Cardiac septum (tissue), 1 donor: ENCODE results near the gene CDADC1. TPM values are rescaled to one million over a fixed set of nuclear protein-coding genes. Genes with fewer than 3 reads are reported as not detected.
A peak's percentile ranks its signal among the peaks of the same experiment; 100 is the strongest.

ENCODE experiments used
- DNase-seq: peaks from one replicate; pipeline ENCODE4 v3.0.0-alpha.2; 2020; ENCODE audit warnings: low spot score
- intact Hi-C: fragments of 100-400 bp; cut with DNase I; formaldehyde crosslinking; loops from one replicate; pipeline ENCODE4 v1.14.0; 2022
- long read RNA-seq: library from polyadenylated mRNA; unstranded; transcript quantifications from one replicate; pipeline ENCODE4 v2.0.0, GENCODE V29; 2021
- total RNA-seq: library from RNA; stranded (reverse); fragmentation: NEBNext Ultra II Directional; extraction: Animal tissue kit (Norgen Biotek cat#: 25700); gene quantifications from one replicate; pipeline ENCODE4 v1.2.1, GENCODE V29; 2021
- donor health status: DM: no; HTN: no; CAD: no.

The CDADC1 gene
- 7.1 TPM for total RNA-seq
- long read RNA-seq, partial matches to known transcripts = 2 of 5 reads
- long read RNA-seq, other reads (novel, unspliced or antisense) = 0 of 5 reads

DNA sequence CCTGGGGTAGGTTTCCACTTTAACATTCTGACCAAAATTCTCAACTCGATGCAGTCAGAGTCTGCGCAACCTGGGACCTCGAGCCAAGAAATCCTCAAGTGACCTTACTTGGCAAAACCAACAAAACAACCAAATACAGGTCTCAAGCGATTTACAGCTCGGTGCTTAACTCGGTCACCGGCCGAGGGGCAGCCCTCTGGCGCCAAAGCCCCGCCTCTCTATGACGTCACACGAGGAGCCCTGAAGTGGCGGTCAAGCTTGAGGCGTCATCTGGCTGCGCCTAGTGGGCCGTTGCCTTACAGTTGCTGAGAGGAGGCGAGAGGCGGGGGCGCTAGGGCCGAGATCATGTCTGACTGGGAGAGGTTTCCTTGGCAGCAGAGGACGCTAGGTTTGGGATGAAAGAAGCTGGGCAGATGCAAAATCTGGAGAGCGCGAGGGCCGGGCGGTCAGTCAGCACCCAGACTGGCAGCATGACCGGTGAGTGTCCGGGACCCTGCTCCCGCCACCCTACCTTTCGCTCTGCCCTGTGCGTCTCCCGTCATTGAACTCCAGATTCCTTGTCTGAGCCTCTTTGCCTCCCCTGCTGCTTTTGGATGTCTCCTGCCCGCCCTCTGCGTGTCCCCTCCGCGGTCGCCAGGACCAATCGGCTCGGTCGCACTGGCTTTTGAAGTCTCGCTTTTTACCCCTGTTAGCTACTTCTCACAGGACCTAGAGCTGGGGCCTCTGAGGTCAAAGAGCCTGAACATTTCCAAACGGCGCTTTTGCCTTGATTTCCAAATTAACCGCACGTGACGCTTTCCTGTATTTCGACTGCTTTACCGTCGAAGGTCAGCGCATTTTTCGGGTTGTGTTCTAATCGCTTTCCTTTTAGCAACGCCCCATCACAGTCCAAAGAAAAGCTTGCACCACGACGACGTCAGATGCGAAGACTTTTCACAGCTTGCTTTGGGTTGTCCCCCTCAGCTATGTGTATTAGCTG is at the start of gene CDADC1:
CDADC1 (plus strand) TSS at position 283 of the 979 bp plus-strand sequence; CDS start at position 396, 113 bp downstream.
- DNase-seq = peak; percentile 99
- intact Hi-C loops = loop anchor here (10.0 kb wide), 2 partner anchors 153 to 273 kb away; partner anchors contain the start of gene FNDC3A

DNA sequence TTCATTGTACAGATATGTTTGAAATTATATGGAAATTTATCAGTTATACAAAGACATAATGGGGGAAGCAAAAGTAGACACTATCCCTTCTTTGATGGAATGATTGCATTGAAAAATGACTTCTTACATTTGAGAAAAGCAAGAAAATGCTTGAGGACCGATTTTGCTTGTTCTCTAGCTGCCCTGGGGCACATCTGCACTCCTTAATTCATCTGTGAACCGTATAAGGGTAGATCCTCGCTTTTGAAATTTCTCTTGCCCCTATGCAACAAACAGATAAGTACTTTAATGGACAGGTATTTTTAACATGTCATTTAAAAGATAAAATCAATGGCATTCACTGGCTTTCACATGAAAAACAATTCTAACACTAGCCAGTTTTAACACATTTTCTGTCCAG is 41.1 kb upstream of the CDADC1 start:
- intact Hi-C loops = no loop called here
- DNase-seq = no peak

DNA sequence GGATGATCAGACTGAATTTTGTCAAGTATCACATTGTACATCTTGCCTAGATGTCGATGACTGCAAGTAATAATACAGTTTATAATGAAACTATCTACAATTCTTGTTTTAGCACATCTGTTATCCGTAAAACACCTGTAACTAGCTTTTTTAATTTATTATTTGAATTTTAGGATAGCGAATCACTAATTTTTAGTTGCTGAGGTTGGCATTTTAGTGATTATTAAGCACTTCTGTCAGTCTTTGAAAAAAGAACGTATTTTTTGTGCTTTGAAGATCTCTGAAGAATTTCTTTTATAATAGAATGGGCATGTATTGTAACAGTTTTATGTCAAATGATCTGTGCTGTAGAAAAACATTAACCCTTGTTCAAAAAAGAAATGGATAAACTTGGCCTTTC is 39.1 kb upstream of the CDADC1 start:
- no peak for DNase-seq
- intact Hi-C loops = no loop called here

DNA sequence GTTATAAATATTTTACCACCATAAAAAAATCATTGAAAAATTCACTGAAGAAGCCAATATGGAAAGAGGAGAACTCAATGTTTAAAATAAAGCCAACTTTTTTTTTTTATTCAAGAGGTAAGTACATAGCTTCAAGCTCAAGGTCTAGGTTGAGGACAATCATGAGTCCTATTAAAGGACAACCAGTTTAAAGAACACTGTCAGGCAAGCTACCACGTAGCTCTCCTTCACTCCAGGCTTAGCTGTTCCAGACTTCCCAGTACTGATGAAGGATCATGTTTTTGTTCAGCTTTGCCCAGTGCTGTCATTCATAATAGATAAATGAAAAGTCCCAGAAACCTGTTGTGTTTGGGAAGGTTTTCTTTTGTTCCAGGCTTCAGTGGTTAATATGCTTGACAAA is 37.6 kb upstream of the CDADC1 start:
- intact Hi-C loops = no loop called here
- DNase-seq = no peak

DNA sequence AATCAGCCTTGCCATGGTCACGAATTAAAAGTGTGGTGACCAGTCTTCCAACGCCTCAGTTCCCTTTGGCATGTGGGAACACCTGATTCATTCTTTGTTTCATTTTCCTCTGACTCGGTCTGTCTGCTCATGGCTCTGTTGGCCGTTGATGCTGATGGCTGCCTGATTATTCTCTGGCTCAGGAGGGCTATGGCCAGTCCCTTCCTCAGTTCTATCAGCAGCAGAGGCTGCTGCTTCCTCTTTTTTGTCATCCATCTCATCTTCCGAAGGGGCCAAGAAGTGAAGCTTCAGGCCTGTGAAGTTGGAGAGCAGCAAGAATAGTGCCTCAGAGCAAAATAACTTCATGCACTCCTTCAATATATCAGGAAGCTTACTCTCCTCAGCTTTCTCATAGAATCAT is 37.1 kb upstream of the CDADC1 start:
- intact Hi-C loops = no loop called here
- no peak for DNase-seq

DNA sequence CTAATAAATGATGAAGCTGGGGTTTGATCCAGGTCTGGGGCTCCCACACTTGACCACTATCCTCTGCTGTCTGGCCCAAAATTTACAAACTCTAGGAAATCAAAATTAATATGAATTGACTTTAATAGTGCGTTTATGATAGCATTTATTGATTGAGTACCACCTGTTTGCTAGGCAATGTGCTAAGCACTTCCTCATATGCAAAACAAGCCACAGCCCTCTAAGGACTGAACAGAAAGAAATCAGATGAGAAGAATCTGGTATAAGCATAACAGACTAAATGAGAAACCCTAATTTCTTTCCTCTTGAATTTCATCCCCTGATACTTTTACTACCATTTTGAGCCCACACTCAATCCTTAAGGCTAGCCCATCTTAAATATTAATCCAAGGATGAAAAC is 34.2 kb upstream of the CDADC1 start:
- no peak for DNase-seq
- intact Hi-C loops = no loop called here

DNA sequence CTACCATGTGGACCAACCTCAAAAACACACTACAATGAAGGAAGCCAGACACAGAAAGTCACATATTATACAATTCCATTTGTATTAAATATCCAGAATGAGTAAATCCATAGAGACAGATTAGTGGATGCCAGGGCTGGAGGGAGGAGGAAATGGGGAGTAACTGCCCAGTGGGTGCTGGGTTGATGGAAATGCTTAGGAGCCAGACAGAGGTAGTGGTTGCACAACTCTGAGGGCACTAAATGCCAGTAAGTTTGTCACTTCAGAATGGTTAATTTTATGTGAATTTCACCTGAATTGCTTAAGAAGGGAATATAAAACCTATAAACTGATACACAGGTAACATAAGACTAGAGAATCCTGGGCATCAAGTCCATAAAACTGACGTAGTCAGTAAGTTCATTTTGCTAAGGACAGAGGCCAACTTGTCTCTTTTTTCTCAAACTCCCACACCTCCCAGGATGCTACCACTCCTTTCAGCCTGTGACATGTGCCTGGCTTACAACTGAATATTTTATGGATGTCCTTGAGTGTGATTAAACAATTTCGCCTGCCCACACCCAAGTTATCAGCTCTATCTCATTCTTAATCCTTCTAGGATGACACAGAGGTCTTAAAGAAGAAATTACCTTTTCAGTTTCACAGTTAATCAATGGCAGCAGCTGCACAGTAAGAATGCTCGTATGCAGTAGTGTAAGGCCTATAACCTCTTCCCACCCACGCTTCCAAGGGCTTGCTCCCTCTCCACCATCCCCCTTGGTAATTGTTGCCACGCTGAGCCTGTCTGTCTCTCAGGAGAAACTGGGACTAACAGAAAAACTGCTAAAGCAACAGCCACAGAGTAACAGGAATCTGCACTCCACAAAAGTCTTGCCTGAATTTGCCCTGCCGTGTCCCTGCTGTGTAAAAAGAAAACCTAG is 33.5 kb upstream of the CDADC1 start:
- intact Hi-C loops = no loop called here
- no peak for DNase-seq

DNA sequence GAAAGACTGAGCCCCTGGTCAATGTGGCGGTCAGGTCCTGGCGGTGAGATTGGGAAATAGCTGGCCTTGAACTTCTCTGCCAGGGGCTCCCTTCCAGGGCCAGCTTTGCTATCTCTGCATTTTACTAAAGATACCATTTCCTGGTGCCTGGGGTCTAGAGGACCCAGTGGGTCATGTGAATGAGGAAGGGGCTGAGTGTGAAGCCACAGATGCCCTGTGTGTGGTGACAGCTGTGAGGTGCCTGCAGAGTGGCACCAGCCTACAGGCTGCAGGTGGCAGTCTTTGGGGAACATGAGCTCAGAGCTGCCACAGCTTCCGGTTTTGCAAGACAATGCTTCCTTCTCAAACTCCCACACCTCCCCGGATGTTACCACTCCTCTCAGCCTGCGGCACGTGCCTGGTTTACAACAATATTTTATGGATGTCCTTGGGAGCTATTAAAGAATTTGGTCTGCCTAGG is 32.8 kb upstream of the CDADC1 start:
- intact Hi-C loops = no loop called here
- DNase-seq = peak; percentile 88

DNA sequence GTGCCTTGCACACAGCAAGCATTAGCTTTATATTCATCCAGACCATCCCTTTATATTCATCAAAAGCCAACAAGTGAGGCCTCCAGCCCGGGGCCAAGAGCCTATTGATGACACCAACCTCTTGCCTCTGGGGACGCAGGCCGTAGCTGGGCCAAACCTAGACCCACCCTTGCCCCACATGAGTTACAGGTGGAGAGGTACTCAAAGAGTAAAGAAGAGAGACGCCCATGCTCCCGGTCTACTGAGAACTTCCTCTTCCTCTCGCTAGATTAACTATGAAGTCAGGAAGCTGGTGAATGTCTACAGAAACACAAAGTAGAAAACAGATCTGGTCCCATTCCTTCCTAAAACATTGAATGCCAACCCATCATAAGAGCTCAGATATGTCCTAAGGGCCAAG is 31.4 kb upstream of the CDADC1 start:
- intact Hi-C loops = no loop called here

DNA sequence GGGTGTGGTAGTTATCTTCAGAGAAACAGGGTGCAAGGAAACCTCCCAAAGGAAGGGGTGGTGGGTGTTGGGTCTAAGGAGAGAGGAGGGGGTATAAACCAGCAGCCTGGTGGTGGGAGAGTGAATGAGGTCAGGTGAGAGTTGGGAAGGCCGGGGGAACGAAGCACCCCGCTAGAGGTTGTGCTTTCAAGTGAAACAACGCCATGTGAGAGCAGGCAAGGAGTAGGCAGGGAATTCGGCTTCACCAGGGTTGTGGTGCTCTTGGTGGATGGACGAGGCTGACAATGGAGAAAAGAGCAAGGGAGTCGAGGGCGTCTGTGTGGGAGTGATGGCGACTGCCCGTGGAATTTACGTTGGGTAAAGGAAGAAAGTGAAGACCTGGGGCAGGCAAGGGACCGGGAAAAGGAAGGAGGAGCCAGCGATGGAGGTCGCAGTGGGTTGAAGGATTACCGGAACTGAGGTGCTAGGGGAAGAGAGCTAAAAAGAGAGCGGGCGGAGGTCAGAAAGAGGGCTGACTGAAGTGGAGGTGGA is 29.7 kb upstream of the CDADC1 start:
- intact Hi-C loops = no loop called here
- no peak for DNase-seq

More for the DNA sequence above, 31.4 kb upstream of the CDADC1 start:
- DNase-seq = no peak

DNA sequence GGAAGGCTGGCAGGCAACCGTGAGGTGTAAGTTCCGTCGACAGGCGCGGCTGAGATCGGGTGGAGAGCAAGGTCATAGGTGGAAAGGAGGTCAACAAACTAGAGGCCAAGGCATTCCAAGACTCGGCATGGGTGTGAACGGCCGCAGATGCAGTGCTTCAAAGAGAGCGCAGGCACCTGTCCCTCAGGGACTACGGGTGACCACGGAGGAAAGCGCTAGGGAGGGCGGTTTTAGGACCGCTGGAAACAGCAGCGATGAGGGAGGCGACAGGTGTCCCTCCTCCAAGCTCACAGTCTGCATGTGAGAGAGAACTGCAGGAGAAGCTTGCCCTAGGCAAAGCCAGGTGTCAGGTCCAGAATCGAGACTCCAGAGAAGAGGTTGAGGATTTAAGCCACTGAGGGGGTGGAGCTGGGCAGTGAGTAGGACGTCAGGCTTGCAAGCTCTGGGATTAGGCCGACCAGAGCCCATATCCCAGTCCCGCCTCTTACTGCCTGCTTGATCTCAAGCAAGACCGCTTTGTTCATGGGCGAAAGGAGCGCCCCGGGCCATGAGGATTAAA is 29.2 kb upstream of the CDADC1 start:
- intact Hi-C loops = no loop called here
- DNase-seq = no peak

DNA sequence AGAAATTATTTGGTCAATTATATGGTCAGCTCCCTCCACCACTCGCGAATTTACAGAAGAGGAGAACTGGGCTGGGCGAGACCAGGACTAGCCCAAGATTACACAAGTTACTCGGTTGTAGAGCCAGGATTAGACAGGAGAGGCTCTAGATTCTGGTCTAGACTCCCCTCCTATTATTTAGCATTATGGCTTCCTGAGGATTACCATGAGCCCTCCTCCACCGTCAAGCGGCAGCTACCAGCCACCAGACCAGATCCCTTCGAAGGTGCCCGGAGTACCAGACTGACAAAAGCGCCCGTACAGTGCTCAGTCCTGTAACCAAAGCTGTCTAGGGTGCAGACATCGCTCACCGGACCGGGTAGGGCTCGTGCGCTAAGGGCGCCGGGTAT is 28.1 kb upstream of the CDADC1 start:
- DNase-seq = no peak
- intact Hi-C loops = no loop called here

DNA sequence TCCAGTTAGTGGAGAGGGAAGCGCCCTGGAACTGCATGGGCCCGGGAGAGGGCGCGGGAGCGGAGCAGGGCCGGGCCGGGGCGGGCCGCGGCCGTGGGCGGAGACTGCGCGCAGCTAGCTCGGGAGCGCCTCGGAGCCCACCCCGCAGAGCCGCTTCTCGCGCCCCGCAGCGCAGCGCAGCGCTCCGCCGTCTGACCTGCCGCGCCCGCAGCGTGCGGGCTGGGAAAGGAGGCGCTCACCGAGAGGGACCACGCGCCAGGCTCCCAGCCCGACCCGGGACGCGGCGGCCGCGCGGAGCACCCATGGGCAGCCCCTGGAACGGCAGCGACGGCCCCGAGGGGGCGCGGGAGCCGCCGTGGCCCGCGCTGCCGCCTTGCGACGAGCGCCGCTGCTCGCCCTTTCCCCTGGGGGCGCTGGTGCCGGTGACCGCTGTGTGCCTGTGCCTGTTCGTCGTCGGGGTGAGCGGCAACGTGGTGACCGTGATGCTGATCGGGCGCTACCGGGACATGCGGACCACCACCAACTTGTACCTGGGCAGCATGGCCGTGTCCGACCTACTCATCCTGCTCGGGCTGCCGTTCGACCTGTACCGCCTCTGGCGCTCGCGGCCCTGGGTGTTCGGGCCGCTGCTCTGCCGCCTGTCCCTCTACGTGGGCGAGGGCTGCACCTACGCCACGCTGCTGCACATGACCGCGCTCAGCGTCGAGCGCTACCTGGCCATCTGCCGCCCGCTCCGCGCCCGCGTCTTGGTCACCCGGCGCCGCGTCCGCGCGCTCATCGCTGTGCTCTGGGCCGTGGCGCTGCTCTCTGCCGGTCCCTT is 27.5 kb upstream of the CDADC1 start, which contains the start of gene MLNR:
MLNR (plus strand) TSS at position 303 of the 820 bp plus-strand sequence; CDS start at position 303, 0 bp downstream.
- intact Hi-C loops = no loop called here
- DNase-seq = no peak

DNA sequence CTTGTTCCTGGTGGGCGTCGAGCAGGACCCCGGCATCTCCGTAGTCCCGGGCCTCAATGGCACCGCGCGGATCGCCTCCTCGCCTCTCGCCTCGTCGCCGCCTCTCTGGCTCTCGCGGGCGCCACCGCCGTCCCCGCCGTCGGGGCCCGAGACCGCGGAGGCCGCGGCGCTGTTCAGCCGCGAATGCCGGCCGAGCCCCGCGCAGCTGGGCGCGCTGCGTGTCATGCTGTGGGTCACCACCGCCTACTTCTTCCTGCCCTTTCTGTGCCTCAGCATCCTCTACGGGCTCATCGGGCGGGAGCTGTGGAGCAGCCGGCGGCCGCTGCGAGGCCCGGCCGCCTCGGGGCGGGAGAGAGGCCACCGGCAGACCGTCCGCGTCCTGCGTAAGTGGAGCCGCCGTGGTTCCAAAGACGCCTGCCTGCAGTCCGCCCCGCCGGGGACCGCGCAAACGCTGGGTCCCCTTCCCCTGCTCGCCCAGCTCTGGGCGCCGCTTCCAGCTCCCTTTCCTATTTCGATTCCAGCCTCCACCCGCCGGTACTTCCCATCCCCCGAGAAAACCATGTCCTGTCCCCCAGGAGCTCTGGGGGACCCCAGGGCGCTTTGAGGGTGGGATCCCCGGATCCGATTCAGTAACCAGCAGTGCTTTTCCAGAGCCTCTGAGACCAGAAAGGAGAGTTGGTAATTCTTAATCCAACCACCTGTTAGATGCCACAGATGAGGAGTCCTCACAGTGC is 26.7 kb upstream of the CDADC1 start:
- no peak for DNase-seq
- intact Hi-C loops = no loop called here

DNA sequence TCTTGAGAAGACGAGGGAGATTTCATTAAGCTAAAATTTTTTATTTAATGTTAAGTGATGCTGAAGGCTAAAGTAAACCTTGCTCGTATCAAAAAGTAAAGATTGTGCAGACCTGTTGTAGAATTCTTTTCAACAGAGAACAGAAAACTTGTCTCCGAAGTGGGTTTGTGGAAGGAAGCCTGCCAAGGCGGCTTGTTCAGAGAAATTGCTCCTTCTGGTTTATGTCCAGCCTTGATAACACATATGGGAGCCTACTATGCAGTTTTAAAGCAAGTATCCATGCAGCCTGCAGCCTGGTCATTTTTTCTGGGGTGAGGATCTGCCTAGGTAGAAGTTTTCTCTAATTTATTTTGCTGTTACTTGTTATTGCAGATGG is 26.1 kb upstream of the CDADC1 start:
- intact Hi-C loops = no loop called here
- no peak for DNase-seq

DNA sequence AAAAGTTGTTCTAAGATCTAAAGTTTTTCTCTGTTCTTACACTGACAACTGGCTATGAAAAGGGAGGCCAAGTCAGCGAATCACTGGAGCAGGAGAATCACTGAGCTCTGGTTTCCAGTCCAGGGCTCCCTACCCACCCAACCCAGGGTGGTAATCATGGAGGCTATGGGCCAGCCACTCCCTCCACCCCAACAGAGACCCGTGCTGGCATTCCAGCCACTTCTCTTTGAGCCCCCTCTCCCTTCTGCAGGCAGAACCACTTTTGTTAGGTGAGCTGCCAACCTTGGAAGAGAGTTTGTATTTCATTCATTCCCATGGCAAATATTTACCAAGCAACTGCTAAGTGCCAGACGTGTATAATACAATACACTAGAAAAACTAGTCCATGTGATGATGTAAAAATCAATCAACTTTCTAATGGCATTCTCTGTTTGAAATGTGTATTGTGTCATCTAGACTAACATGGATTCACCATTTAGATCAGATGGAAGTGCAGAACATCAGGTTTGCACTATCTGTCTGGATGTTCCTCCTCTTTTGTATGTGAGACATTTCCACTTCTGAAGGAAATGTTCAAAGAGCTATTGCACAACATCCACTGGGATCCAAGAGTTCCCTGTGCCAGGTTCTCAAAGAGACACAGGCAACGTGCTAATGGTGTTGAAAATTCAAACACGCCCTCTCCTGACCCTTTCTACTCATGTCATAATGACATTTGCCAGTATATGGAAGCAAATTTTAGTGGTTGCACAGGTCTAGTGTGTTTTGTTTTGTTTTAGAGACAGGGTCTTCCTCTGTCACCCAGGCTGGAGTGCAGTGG is 22.3 kb upstream of the CDADC1 start:
- DNase-seq = no peak
- intact Hi-C loops = no loop called here

DNA sequence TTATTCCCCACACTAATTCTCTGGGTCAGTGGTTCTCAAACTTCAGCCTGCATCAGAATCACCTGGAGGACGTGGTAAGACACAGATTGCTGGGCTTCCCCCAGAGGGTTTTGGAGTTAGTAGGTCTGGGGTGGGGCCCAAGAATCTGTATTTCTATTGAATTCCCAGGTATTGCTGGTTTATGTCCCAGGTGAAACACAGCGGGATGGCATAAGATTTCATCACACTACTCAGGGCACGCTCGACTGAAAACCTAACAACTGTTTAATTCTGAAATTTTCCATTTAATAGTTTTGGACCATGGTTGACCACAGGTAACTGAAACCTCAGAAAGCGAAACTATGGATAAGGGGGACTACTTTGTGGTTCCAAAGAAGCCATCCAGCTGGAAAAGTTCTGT is 21.1 kb upstream of the CDADC1 start:
- DNase-seq = no peak
- intact Hi-C loops = no loop called here
